Jurkat, Clone E6-1 (cell line): Measurements from ENCODE around the gene HS3ST4.
"Not testable (repeated sequence)": the region's sequence is repeated elsewhere in the genome, so short reads cannot be mapped to it uniquely, and the experiment has no call there.

Source experiments
- DNase-seq: peaks from one replicate; pipeline ENCODE4 v3.0.0-alpha.2; 2011; ENCODE audit warnings: low read depth, low spot score
- H3K4me3 ChIP-seq: 2 replicates; pipeline ENCODE4 v1.5.1; 2011; ENCODE audit warnings: mild to moderate bottlenecking, low read length, control low read depth, moderate library complexity

HS3ST4 gene

DNA sequence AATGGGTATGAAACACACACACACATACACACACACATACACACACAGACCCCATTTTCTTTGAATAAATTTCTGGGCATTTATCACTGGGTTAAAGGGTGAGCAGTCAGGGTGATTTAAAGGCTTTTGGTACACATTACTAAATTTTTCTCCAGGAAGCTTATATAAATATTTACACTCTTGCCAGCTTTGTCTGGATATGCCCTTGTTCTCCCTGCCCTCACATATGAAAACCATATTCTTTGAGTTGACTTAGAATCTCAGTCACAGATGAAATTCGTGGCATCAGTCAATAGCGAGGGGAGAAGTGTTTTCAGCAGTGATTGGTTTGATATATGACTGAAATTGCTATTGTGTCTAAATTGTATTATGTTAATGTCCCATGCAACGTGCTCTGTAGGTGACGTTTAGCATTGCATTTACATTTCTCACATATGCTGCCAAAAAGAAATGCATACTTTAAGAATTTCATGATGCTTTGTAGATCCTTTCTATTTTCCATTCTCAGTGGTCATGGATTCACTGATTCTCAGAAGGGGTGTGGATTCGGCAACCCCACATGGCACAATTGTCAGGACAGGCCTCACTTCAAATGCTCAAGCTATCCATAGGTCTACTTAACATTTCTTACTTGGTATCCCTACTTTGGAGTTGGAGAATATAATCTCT, 34.8 kb downstream of the HS3ST4 start:
- no peak overlapping the region for H3K4me3 ChIP-seq
- no peak for DNase-seq

- no peak overlapping the region for H3K4me3 ChIP-seq
- no peak for DNase-seq
These were observed 37.6 kb downstream of the HS3ST4 start for GRCh38 chr16:25729188-25729915.

- DNase-seq = no peak
- H3K4me3 ChIP-seq = no peak overlapping the region
These were observed 38.6 kb downstream of the HS3ST4 start for GRCh38 chr16:25730396-25730795.

GRCh38 chr16:25734430-25735385, 42.9 kb downstream of the HS3ST4 start:
- no peak for DNase-seq
- H3K4me3 ChIP-seq = no peak overlapping the region

- H3K4me3 ChIP-seq = no peak overlapping the region
- DNase-seq = no peak
These were observed 43.9 kb downstream of the HS3ST4 start for GRCh38 chr16:25735645-25736044.

GRCh38 chr16:25747160-25747758, 55.5 kb downstream of the HS3ST4 start:
- DNase-seq = no peak

GRCh38 chr16:25748092-25748654, 56.4 kb downstream of the HS3ST4 start:
- DNase-seq = no peak
- H3K4me3 ChIP-seq = no peak overlapping the region

More at GRCh38 chr16:25747160-25747758, 55.5 kb downstream of the HS3ST4 start:
- H3K4me3 ChIP-seq = no peak overlapping the region

DNA sequence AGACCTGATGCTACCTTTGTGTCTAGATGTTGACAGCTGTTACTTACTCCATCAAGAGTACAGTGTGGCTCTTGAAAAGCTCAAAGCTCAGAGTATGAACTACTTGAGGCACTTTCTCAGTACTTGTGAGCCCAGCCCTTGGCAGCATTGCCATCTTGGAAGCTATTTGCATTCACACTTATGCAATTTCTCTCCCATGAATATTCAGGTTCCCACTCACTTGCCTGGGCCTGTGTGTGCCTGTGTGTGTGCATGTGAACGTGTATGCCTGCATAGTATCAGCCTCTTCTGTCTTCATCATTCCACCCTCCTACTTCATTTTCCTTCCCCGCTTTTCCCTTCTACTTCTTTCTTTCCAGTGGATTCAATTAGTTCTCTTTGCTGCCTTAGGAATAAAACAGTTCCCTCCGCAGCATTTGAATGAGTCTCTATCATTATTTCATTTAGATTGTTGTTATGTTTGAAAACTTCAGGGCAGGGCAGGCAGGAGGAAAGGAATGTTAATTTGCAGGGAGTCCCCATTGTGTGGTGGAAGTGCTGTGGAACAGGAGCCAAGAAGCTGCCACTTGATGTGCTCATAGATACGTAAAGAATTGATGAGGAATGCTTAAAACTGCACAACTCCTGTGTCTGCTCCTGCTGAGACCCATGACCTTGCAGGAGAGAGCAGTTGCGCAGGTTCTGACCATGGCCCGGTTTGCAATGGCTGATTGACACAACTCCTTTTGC, 58.9 kb downstream of the HS3ST4 start:
- H3K4me3 ChIP-seq = no peak overlapping the region
- DNase-seq = no peak

GRCh38 chr16:25751230-25751835, 59.6 kb downstream of the HS3ST4 start:
- DNase-seq = no peak

GRCh38 chr16:25764466-25764865, 72.7 kb downstream of the HS3ST4 start:
- no peak for DNase-seq
- H3K4me3 ChIP-seq = no peak overlapping the region

More at GRCh38 chr16:25751230-25751835, 59.6 kb downstream of the HS3ST4 start:
- H3K4me3 ChIP-seq = no peak overlapping the region

- H3K4me3 ChIP-seq = no peak overlapping the region
These were observed 79.5 kb downstream of the HS3ST4 start for GRCh38 chr16:25771216-25771615.

DNA sequence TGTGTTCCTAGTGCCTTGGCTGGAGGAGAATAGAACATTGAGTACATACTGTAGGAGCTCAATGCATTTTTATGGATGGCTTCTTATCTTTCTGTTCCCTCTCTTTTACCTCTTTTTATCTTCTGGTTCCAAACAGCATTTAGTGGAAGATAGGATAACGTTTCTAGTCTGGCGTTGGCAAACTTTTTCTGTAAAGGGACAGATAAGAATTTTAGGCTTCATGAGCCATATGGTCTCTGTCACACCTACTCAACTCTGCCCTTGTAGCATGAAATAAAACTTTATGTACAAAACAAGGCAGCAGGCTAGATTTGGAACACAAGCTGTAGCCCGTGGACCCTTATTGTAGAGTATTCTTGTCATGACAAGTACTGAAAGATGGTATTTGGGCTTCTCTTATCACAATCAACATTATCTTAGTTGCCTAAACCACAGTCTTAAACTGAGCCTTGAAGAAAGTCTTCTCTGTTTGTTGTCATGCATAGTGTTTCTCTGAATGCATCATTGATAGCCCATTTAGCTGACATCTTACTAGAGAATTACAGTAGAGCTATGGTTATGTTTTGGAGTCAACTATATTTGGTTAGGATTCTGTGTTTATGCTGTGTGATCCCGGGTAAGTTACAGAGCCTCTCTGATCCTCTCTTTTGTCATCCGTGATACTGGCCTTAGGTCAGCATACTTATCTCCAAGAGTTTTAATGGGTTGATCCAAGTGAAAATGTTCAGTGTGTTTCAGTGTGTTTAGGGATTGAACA, 80.2 kb downstream of the HS3ST4 start:
- DNase-seq = no peak
- no peak overlapping the region for H3K4me3 ChIP-seq

More at GRCh38 chr16:25771216-25771615, 79.5 kb downstream of the HS3ST4 start:
- DNase-seq = no peak

DNA sequence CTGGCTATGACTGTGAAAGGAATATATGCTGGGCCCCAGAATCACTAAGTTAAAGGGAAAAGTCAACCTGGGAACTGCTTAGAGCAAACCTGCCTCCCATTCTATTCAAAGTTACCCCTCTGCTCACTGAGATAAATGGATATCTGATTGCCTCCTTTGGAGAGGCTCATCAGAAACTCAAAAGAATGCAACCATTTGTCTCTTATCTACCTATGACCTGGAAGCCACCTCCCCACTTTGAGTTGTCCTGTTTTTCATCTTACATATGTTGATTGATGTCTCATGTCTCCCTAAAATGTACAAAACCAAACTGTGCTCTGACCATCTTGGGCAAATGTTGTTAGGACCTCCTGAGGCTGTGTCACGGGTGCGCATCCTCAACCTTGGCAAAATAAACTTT, 84.5 kb downstream of the HS3ST4 start:
- not testable (repeated sequence) for H3K4me3 ChIP-seq, DNase-seq

- H3K4me3 ChIP-seq = no peak overlapping the region
- DNase-seq = no peak
These were observed 91.5 kb downstream of the HS3ST4 start for GRCh38 chr16:25783226-25783625.

DNA sequence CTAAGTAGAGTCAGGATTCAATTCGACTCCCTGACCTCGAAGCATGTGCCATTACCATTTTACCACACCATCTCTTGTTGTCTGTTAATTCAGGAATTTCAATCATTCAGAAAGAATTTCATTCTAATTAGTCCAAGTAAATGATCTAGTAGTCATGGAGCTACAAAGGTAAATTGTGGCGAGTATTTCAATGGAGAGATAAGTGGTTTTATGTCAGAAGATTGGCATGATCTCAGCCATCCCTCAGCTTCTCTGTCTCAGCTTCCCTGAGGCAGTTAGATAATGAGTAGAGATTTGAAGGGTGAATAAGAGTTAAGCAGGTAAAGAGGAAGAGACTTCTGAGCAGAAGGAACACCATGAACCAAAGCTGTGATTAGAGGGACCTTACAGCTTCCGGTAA, 93.6 kb downstream of the HS3ST4 start:
- no peak for DNase-seq
- H3K4me3 ChIP-seq = no peak overlapping the region

- no peak for DNase-seq
These were observed 95.0 kb downstream of the HS3ST4 start for GRCh38 chr16:25786748-25787147.

GRCh38 chr16:25788637-25789036, 96.9 kb downstream of the HS3ST4 start:
- no peak for DNase-seq
- no peak overlapping the region for H3K4me3 ChIP-seq

More at GRCh38 chr16:25786748-25787147, 95.0 kb downstream of the HS3ST4 start:
- no peak overlapping the region for H3K4me3 ChIP-seq
